NCI-H1092 (cell line): ENCODE measurements around the gene FH.

Experiments used
- DNase-seq: peaks from one replicate; lab custom pipeline; 2025; lab: John Stamatoyannopoulos, UW

FH gene

GRCh38 chr1:241519308-241520079 is at the start of gene FH:
Gene FH, minus strand, starts transcription at chr1:241519755. Its CDS starts 33 bp downstream, at chr1:241519722.
- peak; percentile 99 for DNase-seq

DNA sequence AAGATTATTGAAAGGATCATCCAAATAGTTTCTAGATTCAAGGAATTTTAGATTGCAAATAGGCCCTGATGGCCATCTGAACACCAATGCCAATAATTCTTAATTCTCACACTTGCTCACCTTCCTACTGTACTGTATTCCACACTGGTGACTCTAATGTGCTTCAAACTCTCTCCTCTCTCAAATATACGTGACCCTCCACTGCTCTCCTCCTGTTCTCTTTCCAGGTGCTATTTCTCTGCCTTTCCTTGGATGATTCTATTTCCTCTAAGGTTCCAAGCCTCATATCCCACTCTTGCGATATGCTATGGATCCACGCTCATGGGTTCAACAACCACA is 41.3 kb upstream of the FH start:
- DNase-seq, result no peak

DNA sequence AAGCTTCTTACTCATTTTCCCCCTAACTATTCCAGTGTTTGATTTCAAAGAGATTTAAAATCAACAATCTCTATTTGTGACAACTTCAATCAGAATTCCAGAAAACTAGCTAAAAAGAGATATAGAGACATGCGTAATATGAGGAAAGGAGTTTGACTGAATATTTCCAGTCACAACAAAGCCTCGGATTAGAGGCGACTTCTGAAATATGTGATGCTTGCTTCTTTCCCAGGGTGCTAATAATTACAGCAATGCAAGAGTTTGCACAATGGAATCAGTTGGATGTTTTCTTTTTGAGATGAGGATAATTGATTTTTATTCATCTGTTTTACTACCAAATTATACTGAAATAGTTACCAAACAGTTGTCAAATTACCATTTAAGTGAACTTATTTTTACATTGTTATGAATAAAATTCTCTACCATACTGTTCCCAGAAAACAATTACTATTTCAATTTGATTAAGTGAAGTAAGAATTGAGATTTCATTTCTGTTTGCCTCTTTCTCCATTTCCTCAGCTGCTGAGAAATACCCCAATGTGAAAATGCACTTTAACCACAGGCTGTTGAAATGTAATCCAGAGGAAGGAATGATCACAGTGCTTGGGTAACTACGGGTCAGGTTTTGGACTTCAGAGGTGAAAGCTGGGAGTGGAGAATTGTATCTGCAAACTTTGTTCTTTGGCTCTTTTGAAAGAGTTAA is 40.7 kb upstream of the FH start:
- no peak for DNase-seq

DNA sequence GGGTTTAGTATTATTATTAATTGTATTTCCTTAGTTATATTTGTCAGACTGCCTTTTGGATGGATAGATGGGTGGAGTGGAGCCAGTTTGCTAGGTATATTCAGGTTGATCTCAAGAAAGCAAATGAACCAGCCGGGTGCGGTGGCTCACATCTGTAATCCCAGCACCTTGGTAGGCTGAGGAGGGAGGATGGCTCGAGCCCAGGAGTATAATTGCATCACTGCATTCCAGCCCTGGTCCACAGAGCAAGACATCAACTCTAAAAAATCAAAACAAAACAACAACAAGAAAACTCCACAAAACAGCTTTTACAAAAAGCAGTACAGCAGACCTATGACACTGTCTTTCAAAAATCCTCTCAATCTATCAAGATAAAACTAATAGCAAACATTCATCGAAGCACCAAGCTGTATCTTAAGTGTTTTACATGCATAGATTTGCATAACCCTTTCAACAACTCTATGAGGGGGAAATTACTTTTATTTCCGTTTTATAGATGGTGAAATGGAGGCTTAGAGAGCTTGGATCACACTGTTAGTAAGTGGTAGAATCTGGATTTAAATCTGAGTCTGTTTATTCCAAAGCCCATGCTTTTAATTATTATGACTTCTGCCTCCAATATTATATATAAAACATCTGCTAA is 38.1 kb upstream of the FH start:
- no peak for DNase-seq

DNA sequence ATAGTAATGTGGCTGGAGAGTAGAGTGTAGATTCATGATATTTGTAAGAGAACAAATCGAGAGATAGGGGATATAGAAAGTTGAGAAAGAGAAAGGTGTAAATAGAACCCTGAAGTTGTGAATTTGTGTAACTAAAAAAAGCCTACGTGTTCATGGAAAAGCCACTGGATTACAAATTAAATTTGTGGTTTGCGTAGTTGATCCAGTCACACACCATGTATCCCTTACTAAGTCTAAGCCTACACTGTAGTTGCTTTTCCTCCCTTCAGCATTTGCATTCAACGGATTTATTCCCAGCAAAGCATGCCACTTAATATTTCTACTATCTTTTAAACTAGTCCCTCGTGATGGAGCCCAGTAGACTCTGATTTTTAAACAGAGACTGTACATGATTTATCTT is 37.5 kb upstream of the FH start:
- DNase-seq, result no peak

DNA sequence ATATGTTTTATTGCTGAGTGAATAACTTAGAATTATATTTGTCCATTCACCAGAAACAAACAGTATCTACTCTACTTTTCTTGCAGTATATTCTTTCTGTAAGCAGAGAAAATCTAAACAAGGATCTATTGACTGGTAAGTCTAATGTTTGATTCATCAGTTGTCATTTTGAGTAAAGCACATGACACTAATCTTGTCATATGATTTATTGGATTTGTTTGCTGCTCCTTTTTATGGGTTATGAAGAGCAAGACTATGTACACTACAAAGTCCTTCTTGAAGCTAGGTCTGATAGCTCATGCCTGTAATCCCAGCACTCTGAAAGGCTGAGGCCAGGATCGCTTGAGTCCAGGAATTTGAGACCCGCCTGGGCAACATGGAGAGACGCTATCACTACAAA is 36.0 kb upstream of the FH start:
- DNase-seq, result no peak

- no peak for DNase-seq
Observed at GRCh38 chr1:241553886-241554592, 34.5 kb upstream of the FH start.

GRCh38 chr1:241551759-241552638 is 32.4 kb upstream of the FH start:
- DNase-seq, result no peak

GRCh38 chr1:241550318-241550717 is 30.8 kb upstream of the FH start:
- no peak for DNase-seq

- DNase-seq, result no peak
Observed at GRCh38 chr1:241548008-241548407, 28.5 kb upstream of the FH start.

DNA sequence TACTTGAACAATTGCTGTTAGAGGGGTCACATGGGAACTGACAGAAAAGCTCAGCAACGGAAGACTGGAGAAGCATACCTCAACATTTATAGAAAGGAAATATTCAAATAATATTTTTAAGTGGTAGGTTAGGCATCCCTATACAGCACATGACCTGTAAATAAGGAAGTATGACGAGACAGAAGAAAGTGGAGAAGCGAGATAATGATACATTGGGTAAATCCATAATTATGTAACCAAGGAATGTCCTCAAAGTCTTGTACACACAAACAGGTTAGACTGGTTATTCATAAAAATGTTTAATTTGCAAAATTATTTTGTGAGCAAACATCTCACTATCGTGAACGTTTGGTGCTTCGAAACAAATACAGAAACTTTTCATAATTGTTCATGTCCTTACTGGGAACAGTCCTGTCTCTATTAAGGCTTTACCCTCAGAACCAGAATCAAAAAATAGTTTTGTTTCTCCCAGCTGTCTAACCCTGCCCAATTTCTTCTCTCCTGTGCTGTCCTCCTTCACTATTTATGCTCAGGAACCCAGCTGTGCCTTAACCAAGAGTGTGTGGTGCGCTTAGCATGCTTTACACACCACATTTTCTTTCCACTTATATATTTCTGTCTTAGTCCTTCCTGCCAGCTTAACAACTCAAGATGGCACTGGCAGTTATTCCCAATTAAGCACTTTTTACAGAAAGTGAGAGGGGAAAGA is 22.8 kb upstream of the FH start:
- DNase-seq, result no peak

DNA sequence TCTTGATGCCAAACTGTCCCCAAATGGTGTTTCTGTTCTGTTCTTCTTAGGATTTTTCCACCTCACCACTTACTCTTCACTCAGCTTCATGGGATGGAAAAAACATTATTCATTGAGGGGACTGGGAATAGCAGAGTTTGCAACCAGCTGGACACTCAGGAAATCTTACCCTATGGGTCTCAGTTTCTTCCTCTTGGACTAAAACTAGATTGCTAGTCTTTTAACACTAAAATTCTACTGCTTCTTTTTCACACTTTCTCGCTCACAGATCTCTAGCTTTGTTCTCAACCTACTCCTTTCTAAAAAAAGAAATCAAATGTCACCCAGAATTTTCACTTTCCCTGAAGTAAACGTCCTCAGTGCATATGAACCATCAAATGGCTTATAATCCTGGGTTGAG is 17.4 kb upstream of the FH start:
- DNase-seq, result no peak

GRCh38 chr1:241536304-241536703 is 16.7 kb upstream of the FH start:
- no peak for DNase-seq

GRCh38 chr1:241533326-241534115 is 14.0 kb upstream of the FH start:
- DNase-seq, result no peak

- no peak for DNase-seq
Observed at GRCh38 chr1:241532864-241533263, 13.3 kb upstream of the FH start.

GRCh38 chr1:241532162-241532531 is 12.6 kb upstream of the FH start, which contains the start of gene KMO:
Gene KMO, plus strand, starts transcription at chr1:241532378. Its CDS starts 67 bp downstream, at chr1:241532445.
- DNase-seq, result no peak

DNA sequence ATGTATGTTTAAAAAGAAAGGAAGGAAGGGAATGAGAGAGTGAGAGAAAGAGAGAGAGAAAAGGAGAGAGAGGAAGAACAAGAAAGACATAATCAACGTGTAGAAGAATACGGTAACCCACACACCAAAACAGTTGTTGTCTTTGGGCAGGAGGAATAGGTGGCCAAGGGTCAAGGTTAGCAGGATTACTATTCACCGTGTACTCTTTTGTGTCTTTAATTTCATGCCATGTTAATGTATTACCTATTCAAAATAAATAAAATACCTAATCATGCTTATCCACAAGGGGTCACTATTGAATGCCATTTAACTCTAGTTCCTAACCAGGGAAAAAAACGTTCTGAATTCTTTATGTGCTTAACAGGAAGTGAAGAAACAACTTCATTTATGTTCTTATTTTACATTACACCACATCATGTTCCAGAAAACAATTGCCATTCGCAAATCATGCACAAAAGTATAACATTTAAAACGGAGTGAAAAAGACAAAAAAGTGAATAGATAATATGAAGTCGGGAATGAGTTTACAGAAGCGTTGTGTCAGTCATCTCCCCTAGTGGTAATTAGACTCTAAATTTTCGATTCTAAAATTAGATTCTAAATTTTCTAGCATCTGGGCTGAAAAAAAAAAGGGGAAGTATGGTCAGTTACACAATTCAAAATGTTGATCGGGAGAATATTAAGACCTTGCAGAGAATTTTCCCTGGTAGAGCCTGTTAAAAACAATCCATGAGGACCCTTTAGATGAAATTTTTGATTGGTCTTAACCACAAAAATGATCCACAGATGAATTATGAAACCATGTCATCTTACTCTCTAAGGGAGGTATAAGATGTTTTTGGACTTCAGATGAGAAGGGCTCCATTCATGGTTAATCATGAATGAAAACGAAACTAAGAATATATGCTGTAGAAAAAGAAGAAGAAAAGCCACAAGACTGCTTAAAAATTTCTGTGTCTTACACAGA is 11.9 kb upstream of the FH start:
- peak; percentile 69 for DNase-seq

GRCh38 chr1:241527146-241527545 is 7.6 kb upstream of the FH start:
- no peak for DNase-seq

GRCh38 chr1:241525026-241525425 is 5.5 kb upstream of the FH start:
- no peak for DNase-seq
